ENCODE results near the gene FILIP1L. TPM values are rescaled to one million over a fixed set of nuclear protein-coding genes. Genes with fewer than 3 reads are reported as not detected.

The FILIP1L gene
- total RNA-seq, 2 experiments from 2014 or later, result not detected

- Histone ChIP-seq H3K4me1 (ENCODE audit: insufficient read depth, low read length, poor library complexity, severe bottlenecking) (no peaks in the 10 kb centered on the region), H4K20me1 (ENCODE audit: insufficient read depth, low read length) (peaks cover 12% of the 10 kb centered on the region; the same call in 1 of the 2 replicates)
These were observed 244.7 kb downstream of the FILIP1L start for GRCh38 chr3:99869621-99870020.

GRCh38 chr3:99868311-99868646 lies 246.0 kb downstream of the FILIP1L start:
- no peak overlapping the region for H3K4me2 ChIP-seq (ENCODE audit: low read length)
- no TSS peak for BruUV-seq (replicated peaks)
- H3K27ac ChIP-seq (ENCODE audit: low read depth, low read length, poor library complexity, severe bottlenecking), result no peak overlapping the region

More at GRCh38 chr3:99869621-99870020, 244.7 kb downstream of the FILIP1L start:
- no peaks in the 10 kb centered on the region for H3K9me3 ChIP-seq (ENCODE audit: low read length)
- BruUV-seq (replicated peaks), result no TSS peak
- no peak overlapping the region for H3K27ac ChIP-seq (ENCODE audit: low read depth, low read length, poor library complexity, severe bottlenecking)
- POLR2A ChIA-PET, result interaction anchor here (1.2 kb wide), 1 partner anchor 26 kb away, joined by 3 read pairs; no protein-coding TSS in a partner anchor
- no peaks in the 10 kb centered on the region for H3K9me2 ChIP-seq (ENCODE audit: insufficient read depth, low read length)
- CTCF ChIA-PET (ENCODE audit: unreplicated experiment), result no interaction called here
- no peak overlapping the region for H2AFZ ChIP-seq (ENCODE audit: low read length)
- H3K4me2 ChIP-seq (ENCODE audit: low read length), result no peak overlapping the region
- no peaks in the 10 kb centered on the region for H3K79me2 ChIP-seq (ENCODE audit: insufficient read depth, low read depth, low read length)
- no peak for DNase-seq (ENCODE audit: low spot score)
- TF ChIP-seq EZH2phosphoT487 (IDR thresholded peaks at IDR 0.05; ENCODE audit: borderline replicate concordance, low read depth, low read length) (no peak), CTCF (conservative IDR thresholded peaks at IDR 0.05; ENCODE audit: low read length) (no peak)
- intact Hi-C loops (cut with micrococcal nuclease; ENCODE audit: unreplicated experiment), result no loop called here
- no peak overlapping the region for H3K4me3 ChIP-seq (ENCODE audit: low read depth, low read length, poor library complexity, severe bottlenecking)
- H3K36me3 ChIP-seq (ENCODE audit: insufficient read depth, low read length), result no peaks in the 10 kb centered on the region

More at GRCh38 chr3:99868311-99868646, 246.0 kb downstream of the FILIP1L start:
- Histone ChIP-seq H3K9me3 (ENCODE audit: low read length) (no peaks in the 10 kb centered on the region), H3K4me3 (ENCODE audit: low read depth, low read length, poor library complexity, severe bottlenecking) (no peak overlapping the region), H3K36me3 (ENCODE audit: insufficient read depth, low read length) (no peaks in the 10 kb centered on the region), H3K79me2 (ENCODE audit: insufficient read depth, low read depth, low read length) (no peaks in the 10 kb centered on the region), H4K20me1 (ENCODE audit: insufficient read depth, low read length) (0 out of 2 replicates have a peak, but pooled peaks cover 5% of the 10 kb centered on the region), H3K4me1 (ENCODE audit: insufficient read depth, low read length, poor library complexity, severe bottlenecking) (no peaks in the 10 kb centered on the region), H3K9me2 (ENCODE audit: insufficient read depth, low read length) (no peaks in the 10 kb centered on the region), H2AFZ (ENCODE audit: low read length) (no peak overlapping the region)
- DNase-seq (ENCODE audit: low spot score), result peak; percentile 24
- POLR2A ChIA-PET, result interaction anchor here (0.9 to 2.2 kb wide), 2 partner anchors 9 to 22 kb away, joined by 4 to 7 read pairs; no protein-coding TSS in a partner anchor
- TF ChIP-seq EZH2phosphoT487 (IDR thresholded peaks at IDR 0.05; ENCODE audit: borderline replicate concordance, low read depth, low read length) (no peak), CTCF (conservative IDR thresholded peaks at IDR 0.05; ENCODE audit: low read length) (no peak)
- intact Hi-C loops (cut with micrococcal nuclease; ENCODE audit: unreplicated experiment), result no loop called here
- CTCF ChIA-PET (ENCODE audit: unreplicated experiment), result no interaction called here
